HFFc6 (cell line): Measurements from ENCODE around the gene CXCL11. TPM values are rescaled to one million over a fixed set of nuclear protein-coding genes. Genes with fewer than 3 reads are reported as not detected.
"Not testable (repeated sequence)": the region's sequence is repeated elsewhere in the genome, so short reads cannot be mapped to it uniquely, and the experiment has no call there.

ENCODE experiments used
- DNase-seq: peaks from one replicate; pipeline ENCODE4 v3.0.0-alpha.2; 2018
- H3K27ac Mint-ChIP-seq: 2 replicates; pipeline ENCODE4 v1.8.0; 2020; ENCODE audit warnings: mild to moderate bottlenecking, mixed read lengths
- H3K27me3 Mint-ChIP-seq: 2 replicates; pipeline ENCODE4 v1.8.0; 2021; ENCODE audit warnings: mild to moderate bottlenecking, moderate library complexity, mixed read lengths; ENCODE audit not compliant: insufficient read depth
- H3K36me3 Mint-ChIP-seq: 2 replicates; pipeline ENCODE4 v1.8.0; 2021; ENCODE audit warnings: low read depth, mixed read lengths
- H3K4me1 Mint-ChIP-seq: 2 replicates; pipeline ENCODE4 v1.8.0; 2020; ENCODE audit warnings: low read depth, mixed read lengths
- H3K4me3 Mint-ChIP-seq: 2 replicates; pipeline ENCODE4 v1.8.0; 2020; ENCODE audit warnings: mild to moderate bottlenecking, moderate library complexity, mixed read lengths
- H3K9me3 Mint-ChIP-seq: 2 replicates; pipeline ENCODE4 v1.8.0; 2020; ENCODE audit warnings: mild to moderate bottlenecking, mixed read lengths
- total RNA-seq, 6 experiments: library from RNA; stranded (reverse); fragmentation: NEBNext Ultra II Directional; extraction: Animal tissue kit (Norgen Biotek cat#: 25700); gene quantifications; 2 replicates in 1 of 6; 3 replicates in 5 of 6; pipeline ENCODE4 v1.2.3, GENCODE V29; 2021
- TF ChIP-seq, protein P1 (sequence below): fragments of 200-600 bp; sonication (generic); IDR thresholded peaks from 2 replicates; pipeline ENCODE4 v1.5.0; 2021; ENCODE audit warnings: antibody characterized with exemption, mild to moderate bottlenecking

Gene CXCL11
- total RNA-seq, 6 experiments from 2014 or later = not detected

DNA sequence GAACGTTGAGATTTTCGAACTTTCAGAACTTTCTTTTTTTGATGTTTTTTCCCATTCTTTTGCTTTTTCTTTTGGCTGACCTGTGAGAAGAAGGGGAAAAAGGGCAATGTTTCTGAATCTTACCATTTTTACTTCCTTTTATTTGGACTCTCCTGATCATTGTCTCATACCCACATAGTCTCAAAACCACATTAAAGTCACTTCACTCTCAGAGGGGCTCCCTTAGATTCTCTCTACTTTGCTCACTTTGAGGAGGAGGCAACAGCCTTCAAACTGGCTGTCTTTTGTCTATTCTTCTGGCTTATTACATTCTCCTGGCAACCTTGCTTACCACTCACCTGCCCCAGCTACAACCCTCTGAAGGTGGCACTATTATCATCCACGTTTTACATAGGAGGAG, 32.2 kb downstream of the CXCL11 start:
- no peak overlapping the region for H3K4me3 Mint-ChIP-seq
- H3K27me3 Mint-ChIP-seq = peaks cover 13% of the 10 kb centered on the region
- no peaks in the 10 kb centered on the region for H3K4me1 Mint-ChIP-seq
- H3K36me3 Mint-ChIP-seq = no peaks in the 10 kb centered on the region
- no peak for DNase-seq
- no peak overlapping the region for H3K27ac Mint-ChIP-seq
- no peaks in the 10 kb centered on the region for H3K9me3 Mint-ChIP-seq
- TF ChIP-seq, protein P1, sequence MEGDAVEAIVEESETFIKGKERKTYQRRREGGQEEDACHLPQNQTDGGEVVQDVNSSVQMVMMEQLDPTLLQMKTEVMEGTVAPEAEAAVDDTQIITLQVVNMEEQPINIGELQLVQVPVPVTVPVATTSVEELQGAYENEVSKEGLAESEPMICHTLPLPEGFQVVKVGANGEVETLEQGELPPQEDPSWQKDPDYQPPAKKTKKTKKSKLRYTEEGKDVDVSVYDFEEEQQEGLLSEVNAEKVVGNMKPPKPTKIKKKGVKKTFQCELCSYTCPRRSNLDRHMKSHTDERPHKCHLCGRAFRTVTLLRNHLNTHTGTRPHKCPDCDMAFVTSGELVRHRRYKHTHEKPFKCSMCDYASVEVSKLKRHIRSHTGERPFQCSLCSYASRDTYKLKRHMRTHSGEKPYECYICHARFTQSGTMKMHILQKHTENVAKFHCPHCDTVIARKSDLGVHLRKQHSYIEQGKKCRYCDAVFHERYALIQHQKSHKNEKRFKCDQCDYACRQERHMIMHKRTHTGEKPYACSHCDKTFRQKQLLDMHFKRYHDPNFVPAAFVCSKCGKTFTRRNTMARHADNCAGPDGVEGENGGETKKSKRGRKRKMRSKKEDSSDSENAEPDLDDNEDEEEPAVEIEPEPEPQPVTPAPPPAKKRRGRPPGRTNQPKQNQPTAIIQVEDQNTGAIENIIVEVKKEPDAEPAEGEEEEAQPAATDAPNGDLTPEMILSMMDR = no peak

DNA sequence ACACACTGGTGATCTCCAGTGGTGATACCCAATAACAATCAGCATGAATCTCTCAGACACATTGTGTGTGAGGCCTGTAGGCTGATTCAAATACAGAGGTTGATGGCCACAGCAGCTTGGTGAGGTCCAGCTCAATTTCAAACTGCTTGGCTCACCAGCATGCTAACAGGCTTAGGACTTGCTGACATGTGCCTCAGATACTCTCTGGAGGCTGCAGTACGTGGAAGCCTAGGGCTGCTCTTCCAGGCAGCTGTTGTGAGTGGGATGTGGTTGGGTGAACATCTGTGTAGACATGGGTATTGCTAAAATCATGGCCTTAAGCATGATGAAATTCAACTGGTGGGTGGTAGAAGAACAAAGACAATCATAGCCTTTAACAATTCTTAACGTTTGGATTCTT, 32.8 kb downstream of the CXCL11 start:
- DNase-seq = no peak
- Mint-ChIP-seq H3K9me3 (no peaks in the 10 kb centered on the region), H3K27me3 (peaks cover 11% of the 10 kb centered on the region), H3K4me1 (no peaks in the 10 kb centered on the region), H3K36me3 (no peaks in the 10 kb centered on the region), H3K4me3 (no peak overlapping the region), H3K27ac (no peak overlapping the region)
- TF ChIP-seq, protein P1 = no peak

DNA sequence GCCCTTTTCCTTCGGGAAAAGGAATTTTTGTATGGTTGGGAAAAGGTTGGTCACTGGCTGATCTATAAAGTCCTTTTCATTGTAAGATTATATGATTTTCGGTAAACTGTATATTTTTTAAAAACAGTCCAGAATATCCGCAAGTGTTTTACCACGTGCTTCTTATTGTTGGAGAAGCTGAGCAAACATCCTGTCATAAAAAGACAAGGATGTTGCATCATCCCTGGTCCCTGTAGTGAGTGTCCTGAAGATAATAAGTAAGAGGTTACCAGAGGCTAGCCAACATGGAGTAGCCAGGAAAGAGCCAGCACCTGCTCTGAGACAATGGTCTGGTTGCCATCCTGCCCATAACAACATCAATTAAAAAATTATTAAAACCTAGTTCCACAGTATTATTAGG, 33.7 kb downstream of the CXCL11 start:
- Mint-ChIP-seq H3K9me3 (no peaks in the 10 kb centered on the region), H3K36me3 (no peaks in the 10 kb centered on the region), H3K4me1 (no peaks in the 10 kb centered on the region), H3K27me3 (peaks cover 9% of the 10 kb centered on the region), H3K4me3 (no peak overlapping the region), H3K27ac (no peak overlapping the region)
- TF ChIP-seq, protein P1 = no peak
- DNase-seq = no peak

DNA sequence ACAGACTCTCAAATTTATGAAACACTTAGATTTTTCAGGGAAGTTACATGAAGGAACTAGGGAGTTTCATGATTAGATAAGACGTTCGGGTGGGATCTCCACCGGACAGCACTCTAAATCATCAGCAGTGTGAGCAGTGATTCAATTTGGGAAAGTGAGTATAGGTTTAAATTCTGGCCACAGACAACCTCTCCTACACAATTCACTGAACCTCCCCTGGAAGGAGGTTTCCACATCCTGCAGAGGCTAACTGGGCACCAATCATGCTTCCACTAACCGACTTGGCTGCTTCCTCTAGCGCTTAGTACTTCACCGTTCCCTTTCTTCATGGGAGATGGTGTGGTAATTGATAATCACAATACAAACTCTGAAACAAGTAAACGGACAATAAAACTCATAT, 34.2 kb downstream of the CXCL11 start:
- peaks cover under 1% of the 10 kb centered on the region; the same call in 1 of the 2 replicates for H3K4me1 Mint-ChIP-seq
- H3K36me3 Mint-ChIP-seq = no peaks in the 10 kb centered on the region
- TF ChIP-seq, protein P1 = no peak
- H3K27ac Mint-ChIP-seq = no peak overlapping the region
- peaks cover 9% of the 10 kb centered on the region for H3K27me3 Mint-ChIP-seq
- no peaks in the 10 kb centered on the region for H3K9me3 Mint-ChIP-seq
- no peak overlapping the region for H3K4me3 Mint-ChIP-seq
- no peak for DNase-seq

DNA sequence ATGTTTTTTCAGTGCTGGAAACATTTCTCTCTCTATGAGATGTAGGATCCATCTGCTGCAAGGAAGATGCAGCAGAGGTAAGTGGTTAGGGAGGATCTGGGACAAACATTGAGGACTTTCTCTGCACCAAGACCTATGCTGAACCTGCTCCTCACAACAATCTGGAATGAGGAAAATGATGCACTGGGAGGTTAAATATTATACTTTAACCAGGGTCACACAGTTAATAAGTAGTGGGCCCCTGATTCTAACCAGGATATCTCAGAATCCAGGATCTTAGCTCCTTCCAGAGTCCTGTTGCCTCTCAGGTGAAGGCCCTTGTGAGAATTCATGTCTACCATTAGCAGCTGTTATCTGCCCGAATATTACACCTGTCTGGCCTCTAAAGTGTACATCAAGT, 35.6 kb downstream of the CXCL11 start:
- DNase-seq = no peak
- peaks cover 6% of the 10 kb centered on the region; the same call in 1 of the 2 replicates for H3K4me1 Mint-ChIP-seq
- H3K27ac Mint-ChIP-seq = no peak overlapping the region
- no peaks in the 10 kb centered on the region for H3K9me3 Mint-ChIP-seq
- no peak overlapping the region for H3K4me3 Mint-ChIP-seq
- H3K27me3 Mint-ChIP-seq = peaks cover 4% of the 10 kb centered on the region
- H3K36me3 Mint-ChIP-seq = no peaks in the 10 kb centered on the region
- TF ChIP-seq, protein P1 = no peak

DNA sequence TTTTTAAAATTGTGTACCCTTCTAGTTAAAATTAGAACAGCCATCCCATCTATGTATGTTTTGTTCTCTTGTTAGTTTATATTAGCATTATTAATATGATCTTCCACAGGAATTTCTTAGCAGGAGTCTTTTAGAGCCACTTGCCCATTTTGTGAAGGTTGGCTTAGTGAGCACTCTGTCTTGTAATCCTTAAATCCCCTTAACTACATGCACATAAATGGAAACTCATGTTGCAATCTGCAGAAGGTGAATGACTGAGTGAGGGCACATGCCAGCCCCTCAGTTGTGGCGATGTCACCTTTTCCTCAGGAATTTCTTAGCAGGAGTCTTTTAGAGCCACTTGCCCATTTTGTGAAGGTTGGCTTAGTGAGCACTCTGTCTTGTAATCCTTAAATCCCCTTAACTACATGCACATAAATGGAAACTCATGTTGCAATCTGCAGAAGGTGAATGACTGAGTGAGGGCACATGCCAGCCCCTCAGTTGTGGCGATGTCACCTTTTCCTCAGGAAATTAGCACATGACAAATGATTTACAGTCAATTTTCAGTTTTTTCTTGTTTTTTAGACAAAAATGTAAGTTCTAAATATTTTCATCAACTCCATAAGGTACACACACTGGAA, 37.2 kb downstream of the CXCL11 start:
- not testable (repeated sequence) for H3K27ac Mint-ChIP-seq, H3K4me1 Mint-ChIP-seq, H3K4me3 Mint-ChIP-seq, DNase-seq, H3K9me3 Mint-ChIP-seq, H3K27me3 Mint-ChIP-seq, H3K36me3 Mint-ChIP-seq
